MM.1S (cell line): ENCODE results near the gene RAB6B.

Source experiments
- DNase-seq: peaks from one replicate; pipeline ENCODE4 v3.0.0-alpha.2; 2015
- H2AFZ ChIP-seq: fragments of 300-600 bp; sonication (generic); 2 replicates; pipeline ENCODE4 v1.6.0; 2016; ENCODE audit warnings: antibody characterized with exemption, low read length
- H3F3A ChIP-seq: fragments of 300-600 bp; sonication (generic); 2 replicates; pipeline ENCODE4 v1.6.1; 2016; ENCODE audit warnings: mild to moderate bottlenecking, antibody characterized with exemption, low read length, moderate library complexity, mixed read lengths; ENCODE audit not compliant: insufficient read depth
- H3K27ac ChIP-seq: fragments of 300-600 bp; sonication (generic); 2 replicates; pipeline ENCODE4 v1.5.1; 2016; ENCODE audit warnings: mild to moderate bottlenecking, low read length
- H3K27me3 ChIP-seq: fragments of 300-600 bp; sonication (generic); replicated peaks from 2 replicates; pipeline ENCODE4 v1.6.0; 2016; ENCODE audit warnings: low read length; ENCODE audit not compliant: insufficient read depth
- H3K36me3 ChIP-seq: fragments of 300-600 bp; sonication (generic); replicated peaks from 2 replicates; pipeline ENCODE4 v1.6.1; 2016; ENCODE audit warnings: mild to moderate bottlenecking, low read length, mixed read lengths; ENCODE audit not compliant: insufficient read depth
- H3K4me1 ChIP-seq: fragments of 300-600 bp; sonication (generic); 2 replicates; pipeline ENCODE4 v1.6.1; 2016; ENCODE audit warnings: low read length, mixed read lengths
- H3K4me2 ChIP-seq: fragments of 300-600 bp; sonication (generic); 2 replicates; pipeline ENCODE4 v1.6.0; 2016; ENCODE audit warnings: low read depth, low read length
- H3K4me3 ChIP-seq: fragments of 300-600 bp; sonication (generic); 2 replicates; pipeline ENCODE4 v1.5.1; 2016; ENCODE audit warnings: low read length, mixed read lengths
- H3K79me2 ChIP-seq: fragments of 300-600 bp; sonication (generic); 2 replicates; pipeline ENCODE4 v1.6.1; 2016; ENCODE audit warnings: mixed run types, low read length, mixed read lengths
- H3K9ac ChIP-seq: fragments of 300-600 bp; sonication (generic); 2 replicates; pipeline ENCODE4 v1.6.1; 2016; ENCODE audit warnings: low read length, mixed read lengths
- H3K9me2 ChIP-seq: fragments of 300-600 bp; sonication (generic); replicated peaks from 2 replicates; pipeline ENCODE4 v1.6.1; 2016; ENCODE audit warnings: mild to moderate bottlenecking, low read length, mixed read lengths; ENCODE audit not compliant: insufficient read depth
- H3K9me3 ChIP-seq: fragments of 300-600 bp; sonication (generic); replicated peaks from 2 replicates; pipeline ENCODE4 v1.6.1; 2016; ENCODE audit warnings: mild to moderate bottlenecking, low read length, mixed read lengths; ENCODE audit not compliant: insufficient read depth
- H4K20me1 ChIP-seq: fragments of 300-600 bp; sonication (generic); 2 replicates; pipeline ENCODE4 v1.6.1; 2016; ENCODE audit warnings: mild to moderate bottlenecking, low read length, moderate library complexity, mixed read lengths; ENCODE audit not compliant: insufficient read depth
- EZH2 ChIP-seq: fragments of 300-600 bp; sonication (generic); optimal IDR thresholded peaks from 2 replicates; pipeline ENCODE3; 2017; ENCODE audit warnings: low read depth, mild to moderate bottlenecking, antibody characterized with exemption, low read length, mixed read lengths
- EZH2phosphoT487 ChIP-seq: fragments of 300-600 bp; sonication (generic); IDR thresholded peaks from 2 replicates; pipeline ENCODE4 v1.6.1; 2018; ENCODE audit warnings: antibody characterized with exemption, low read length
- TF ChIP-seq, protein P1 (sequence below): fragments of 300-600 bp; sonication (generic); IDR thresholded peaks from 2 replicates; pipeline ENCODE4 v1.5.1; 2016; ENCODE audit warnings: antibody characterized with exemption, low read length, mixed read lengths

RAB6B gene

DNA sequence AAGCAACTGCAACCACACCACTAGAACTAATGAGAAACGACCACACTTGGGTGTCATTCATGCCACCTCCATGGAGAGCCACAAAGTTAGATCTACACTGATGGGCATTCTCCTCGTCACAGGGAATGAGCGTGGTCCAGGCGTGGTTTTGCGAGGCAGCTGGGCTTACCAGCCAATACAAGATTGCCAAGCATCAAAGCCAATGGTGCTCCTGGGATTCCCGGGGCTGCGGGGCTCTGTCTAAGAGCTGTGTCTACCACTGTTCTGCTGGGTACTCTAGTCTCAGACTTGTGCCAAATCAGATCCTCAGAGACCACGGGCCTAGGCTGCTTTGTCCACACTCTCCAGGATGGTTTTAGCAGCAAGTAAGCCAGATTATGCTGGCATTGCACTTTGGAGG is 43.8 kb downstream of the RAB6B start:
- H3K79me2 ChIP-seq = no peaks in the 10 kb centered on the region
- no peak for DNase-seq
- H3F3A ChIP-seq = no peaks in the 10 kb centered on the region
- H3K4me1 ChIP-seq = no peaks in the 10 kb centered on the region
- H3K4me3 ChIP-seq = no peak overlapping the region
- no peaks in the 10 kb centered on the region for H3K36me3 ChIP-seq
- no peak overlapping the region for H3K9ac ChIP-seq
- H3K27ac ChIP-seq = no peak overlapping the region
- H2AFZ ChIP-seq = no peak overlapping the region
- H3K4me2 ChIP-seq = no peak overlapping the region
- H3K9me3 ChIP-seq = no peaks in the 10 kb centered on the region
- TF ChIP-seq EZH2 = no peak
- no peak for TF ChIP-seq EZH2phosphoT487
- TF ChIP-seq, protein P1, sequence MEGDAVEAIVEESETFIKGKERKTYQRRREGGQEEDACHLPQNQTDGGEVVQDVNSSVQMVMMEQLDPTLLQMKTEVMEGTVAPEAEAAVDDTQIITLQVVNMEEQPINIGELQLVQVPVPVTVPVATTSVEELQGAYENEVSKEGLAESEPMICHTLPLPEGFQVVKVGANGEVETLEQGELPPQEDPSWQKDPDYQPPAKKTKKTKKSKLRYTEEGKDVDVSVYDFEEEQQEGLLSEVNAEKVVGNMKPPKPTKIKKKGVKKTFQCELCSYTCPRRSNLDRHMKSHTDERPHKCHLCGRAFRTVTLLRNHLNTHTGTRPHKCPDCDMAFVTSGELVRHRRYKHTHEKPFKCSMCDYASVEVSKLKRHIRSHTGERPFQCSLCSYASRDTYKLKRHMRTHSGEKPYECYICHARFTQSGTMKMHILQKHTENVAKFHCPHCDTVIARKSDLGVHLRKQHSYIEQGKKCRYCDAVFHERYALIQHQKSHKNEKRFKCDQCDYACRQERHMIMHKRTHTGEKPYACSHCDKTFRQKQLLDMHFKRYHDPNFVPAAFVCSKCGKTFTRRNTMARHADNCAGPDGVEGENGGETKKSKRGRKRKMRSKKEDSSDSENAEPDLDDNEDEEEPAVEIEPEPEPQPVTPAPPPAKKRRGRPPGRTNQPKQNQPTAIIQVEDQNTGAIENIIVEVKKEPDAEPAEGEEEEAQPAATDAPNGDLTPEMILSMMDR = no peak
- no peaks in the 10 kb centered on the region for H3K9me2 ChIP-seq
- no peaks in the 10 kb centered on the region for H4K20me1 ChIP-seq
- no peaks in the 10 kb centered on the region for H3K27me3 ChIP-seq

DNA sequence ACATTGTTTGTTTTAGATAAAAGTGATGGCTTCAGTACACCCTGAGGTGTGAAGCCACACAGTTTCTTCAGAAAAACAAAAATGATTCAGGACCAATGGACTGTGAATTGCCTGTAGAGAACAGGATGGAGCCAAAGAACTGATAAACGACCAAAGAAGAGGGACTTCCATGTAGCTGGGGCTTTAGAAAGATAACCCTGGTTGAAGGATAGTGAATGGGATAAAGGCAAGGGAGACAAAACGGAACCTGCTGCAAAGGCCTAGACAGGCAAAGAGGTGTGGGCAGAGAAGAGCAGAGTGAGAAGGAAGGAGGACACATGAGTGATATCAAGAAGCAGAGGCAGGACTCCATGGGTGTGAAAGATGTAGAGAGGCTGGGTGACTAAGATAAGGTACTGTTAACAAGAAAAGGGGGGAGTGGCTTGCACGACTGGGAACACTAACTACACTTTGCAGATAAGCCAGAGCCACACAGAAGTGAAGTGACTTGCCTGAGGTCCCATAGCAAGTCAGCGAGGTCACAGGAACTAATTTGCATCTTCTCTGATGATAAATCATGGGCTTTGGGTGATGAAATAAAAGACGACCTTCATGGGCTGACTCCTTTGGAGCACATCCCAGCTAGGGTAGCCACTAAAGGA is 44.3 kb downstream of the RAB6B start:
- Histone ChIP-seq H3K4me2 (no peak overlapping the region), H4K20me1 (no peaks in the 10 kb centered on the region), H3K9me2 (no peaks in the 10 kb centered on the region), H3K79me2 (no peaks in the 10 kb centered on the region), H3K27me3 (no peaks in the 10 kb centered on the region), H3K9ac (no peak overlapping the region), H3K4me1 (no peaks in the 10 kb centered on the region), H3K9me3 (no peaks in the 10 kb centered on the region), H3K36me3 (no peaks in the 10 kb centered on the region), H3F3A (no peaks in the 10 kb centered on the region), H3K4me3 (no peak overlapping the region), H2AFZ (no peak overlapping the region), H3K27ac (no peak overlapping the region)
- TF ChIP-seq, protein P1 = no peak
- no peak for TF ChIP-seq EZH2phosphoT487
- TF ChIP-seq EZH2 = no peak
- no peak for DNase-seq

DNA sequence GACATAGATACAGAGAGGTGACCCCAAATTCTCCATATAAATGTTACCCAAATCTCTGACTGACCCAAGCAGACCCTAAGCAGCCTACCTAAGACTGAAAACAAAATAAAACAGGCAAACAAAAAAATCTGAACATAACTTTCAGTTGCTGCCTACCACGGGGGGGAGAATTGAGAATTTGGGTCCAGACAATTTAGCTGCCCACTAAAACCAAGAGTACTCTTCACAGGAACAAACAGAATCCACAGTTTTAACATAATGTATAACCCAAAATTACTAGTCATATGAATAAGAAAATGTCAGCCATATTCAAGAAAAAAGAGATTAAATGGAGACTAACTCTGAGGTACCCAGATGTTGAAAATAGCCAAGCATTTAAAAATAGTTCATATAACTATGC is 45.6 kb downstream of the RAB6B start:
- no peak for DNase-seq
- Histone ChIP-seq H3K4me3 (no peak overlapping the region), H3K27me3 (no peaks in the 10 kb centered on the region), H4K20me1 (no peaks in the 10 kb centered on the region), H3K79me2 (no peaks in the 10 kb centered on the region), H3K9ac (no peak overlapping the region), H2AFZ (no peak overlapping the region), H3K4me1 (no peaks in the 10 kb centered on the region), H3F3A (no peaks in the 10 kb centered on the region), H3K27ac (no peak overlapping the region), H3K9me3 (no peaks in the 10 kb centered on the region), H3K9me2 (no peaks in the 10 kb centered on the region), H3K36me3 (no peaks in the 10 kb centered on the region), H3K4me2 (no peak overlapping the region)
- TF ChIP-seq, protein P1 = no peak
- TF ChIP-seq EZH2phosphoT487 (no peak), EZH2 (no peak)
